GF-D8 (cell line): ENCODE data around the gene TOM1L2.
"Not testable (repeated sequence)": the region's sequence is repeated elsewhere in the genome, so short reads cannot be mapped to it uniquely, and the experiment has no call there.

ENCODE experiments used
- DNase-seq: peaks from one replicate; lab custom pipeline; 2025; lab: John Stamatoyannopoulos, UW

Gene TOM1L2

DNA sequence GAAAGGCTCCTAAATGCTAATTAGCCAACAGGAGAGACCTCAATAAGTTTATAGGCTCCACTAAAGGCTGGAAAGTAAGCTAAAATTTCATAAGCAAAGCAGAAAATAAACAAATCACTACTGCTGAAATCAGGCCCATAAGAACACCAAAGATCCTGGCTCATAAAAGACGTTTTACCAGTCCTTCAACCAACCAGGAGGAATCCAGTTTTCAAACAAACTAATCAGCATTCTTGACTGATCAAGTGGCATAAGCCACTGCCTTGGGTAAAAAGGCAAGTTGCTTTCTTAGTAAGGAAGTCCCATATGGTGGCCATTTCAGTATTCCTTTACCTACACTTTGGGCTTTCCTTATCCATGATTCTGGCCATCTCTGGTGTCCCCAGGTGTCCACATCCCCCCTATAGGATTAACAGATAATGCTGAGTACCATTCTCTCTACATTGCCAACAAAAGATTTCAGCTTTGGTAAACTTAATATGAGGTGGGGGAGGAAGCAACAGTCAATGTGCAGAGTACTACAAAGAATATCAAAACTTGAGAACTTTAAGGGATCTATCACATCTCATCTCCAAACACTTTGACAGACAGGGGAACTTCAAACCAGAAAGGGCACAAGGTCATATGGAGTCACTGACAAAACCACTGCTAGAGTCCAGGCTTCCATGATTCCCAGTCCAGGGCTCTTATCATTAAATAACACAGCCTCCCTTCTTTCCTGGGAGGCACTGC, 1.3 kb downstream of the TOM1L2 start:
- no peak for DNase-seq

DNA sequence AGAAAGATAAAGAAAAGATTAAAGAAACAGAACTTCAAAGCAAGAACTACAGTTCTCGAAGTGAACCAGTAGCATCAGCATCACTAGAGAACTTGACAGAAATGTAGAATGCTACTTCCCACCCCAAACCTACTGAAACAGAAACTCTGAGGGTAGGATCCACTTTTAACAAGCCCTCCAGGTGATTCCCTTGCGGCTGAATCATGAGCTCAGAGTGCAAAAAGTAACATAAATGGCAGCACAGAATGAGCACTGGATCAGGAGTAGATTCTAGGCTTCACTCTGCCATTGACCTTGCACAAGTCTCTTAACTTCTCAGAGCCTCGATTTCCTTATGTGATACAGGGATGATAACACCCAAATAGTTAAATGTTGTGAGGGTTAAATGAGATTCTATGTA, 5.8 kb downstream of the TOM1L2 start:
- DNase-seq: no peak

DNA sequence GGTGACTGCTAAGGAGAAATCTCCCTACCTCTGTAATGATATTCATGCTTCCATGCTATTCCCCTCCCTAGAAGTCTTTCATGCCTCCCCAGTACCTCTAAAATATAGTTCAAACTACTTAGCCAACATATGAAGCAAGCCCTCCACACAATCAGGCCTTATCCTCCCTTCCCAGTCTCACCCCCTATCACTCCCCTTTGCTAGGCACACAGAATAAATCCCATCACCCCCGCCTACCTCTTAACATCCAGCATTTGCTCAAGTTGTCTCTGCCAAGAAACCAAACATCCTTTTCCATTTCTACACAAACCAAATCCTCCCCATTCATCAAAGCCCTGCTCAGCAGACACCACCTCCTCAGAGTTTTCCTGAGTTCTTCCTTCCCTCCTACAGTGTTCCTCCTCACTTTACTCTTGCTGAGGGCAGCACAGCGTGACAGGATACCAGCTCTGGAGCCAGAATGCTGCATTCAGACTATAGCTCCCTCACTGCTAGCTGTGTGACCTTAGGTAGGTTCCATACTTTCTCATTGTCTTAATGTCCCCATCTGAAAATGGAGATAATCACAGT, 7.0 kb downstream of the TOM1L2 start:
- DNase-seq: no peak

DNA sequence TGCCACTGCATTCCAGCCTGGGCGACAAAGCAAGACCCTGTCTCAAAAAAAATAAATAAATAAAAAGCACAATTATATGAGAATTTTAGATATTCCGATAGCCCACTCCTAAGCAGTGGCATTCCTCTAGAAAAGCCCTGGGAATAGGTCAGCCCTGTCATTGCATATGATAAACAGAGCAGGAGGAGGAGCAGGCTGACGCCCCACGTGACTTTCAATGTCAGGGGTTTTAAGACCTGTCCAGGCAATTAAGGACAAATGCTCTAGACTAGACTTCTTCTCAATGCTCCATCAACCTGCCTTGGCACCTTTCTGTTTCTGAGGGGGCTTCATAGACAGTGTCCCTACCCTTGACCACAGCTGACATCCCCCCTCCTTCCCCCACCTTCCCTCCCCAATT, 7.5 kb downstream of the TOM1L2 start:
- no peak for DNase-seq

DNA sequence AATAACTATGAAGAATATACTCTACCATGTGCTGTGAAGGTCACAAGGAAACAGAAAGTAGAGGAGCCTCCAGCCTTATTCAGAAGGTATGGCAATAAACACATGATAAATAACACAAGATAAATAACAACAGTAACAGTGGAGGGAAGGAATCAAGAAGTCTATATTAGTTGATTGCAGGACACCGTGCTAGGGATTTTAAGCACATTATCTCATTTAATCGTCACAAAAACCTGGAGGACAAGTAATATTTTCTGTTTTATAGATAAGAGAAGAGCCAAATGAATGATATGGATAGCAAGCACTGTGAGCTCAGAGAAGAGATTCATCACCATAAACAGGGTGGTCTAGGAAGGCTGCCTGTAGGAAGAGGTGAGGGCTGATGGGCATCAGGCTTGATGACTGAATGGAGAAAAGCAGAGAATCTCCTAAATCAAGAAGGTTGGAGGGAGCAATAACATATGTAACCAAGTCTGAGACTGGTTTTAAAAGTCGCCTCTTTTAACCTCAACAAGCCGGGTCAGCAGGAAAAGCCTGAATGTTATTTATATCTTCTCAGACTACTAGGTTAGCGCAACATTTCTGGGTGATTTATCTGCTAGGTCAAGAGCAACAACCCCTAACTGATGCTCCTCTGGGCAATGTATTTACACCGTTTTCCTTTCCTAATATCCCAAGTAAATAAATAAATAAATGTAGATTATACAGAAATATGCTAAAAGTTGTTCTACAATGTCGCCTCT, 8.3 kb downstream of the TOM1L2 start:
- DNase-seq: no peak

DNA sequence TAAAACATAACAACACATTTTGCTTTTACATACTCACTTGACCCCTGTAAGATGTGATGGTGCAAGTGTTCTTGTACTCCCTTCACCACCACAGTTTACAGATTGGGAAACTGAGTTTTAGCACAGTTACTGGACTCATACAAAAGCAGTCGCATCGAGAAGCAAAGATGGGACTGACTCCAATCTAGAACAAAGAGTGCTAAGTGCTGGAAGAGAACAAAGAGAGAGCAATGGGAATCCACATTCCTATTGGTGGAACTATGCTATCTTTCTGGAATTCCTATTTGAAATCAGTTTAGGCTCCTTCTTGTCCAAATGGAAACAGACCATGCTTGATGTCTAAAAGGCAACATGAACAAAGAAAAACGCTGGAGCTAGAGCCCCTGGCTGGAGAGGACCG, 9.1 kb downstream of the TOM1L2 start:
- no peak for DNase-seq

DNA sequence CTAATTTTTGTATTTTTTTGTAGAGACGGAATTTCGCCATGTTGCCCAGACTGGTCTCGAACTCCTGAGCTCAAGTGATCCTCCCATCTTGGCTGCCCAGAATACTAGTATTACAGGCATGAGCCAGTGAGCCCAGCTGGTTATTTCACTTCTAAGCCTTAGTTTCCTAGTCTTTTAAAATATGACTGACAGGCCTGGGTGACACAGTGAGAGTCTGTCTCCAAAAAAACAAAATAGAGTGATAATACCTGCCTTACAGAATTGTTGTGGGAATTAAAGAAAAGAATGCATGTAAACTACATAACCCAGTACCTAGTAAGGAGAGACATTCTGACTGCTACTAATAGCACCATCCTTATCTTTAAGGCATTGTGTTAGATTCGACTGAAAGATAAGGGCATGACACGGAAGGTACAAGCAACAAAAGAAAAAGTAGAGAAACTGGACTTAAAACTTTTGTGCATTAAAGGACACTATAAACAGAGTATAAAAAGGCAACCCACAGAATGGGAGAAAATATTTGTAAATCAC, 11.6 kb downstream of the TOM1L2 start:
- no peak for DNase-seq

DNA sequence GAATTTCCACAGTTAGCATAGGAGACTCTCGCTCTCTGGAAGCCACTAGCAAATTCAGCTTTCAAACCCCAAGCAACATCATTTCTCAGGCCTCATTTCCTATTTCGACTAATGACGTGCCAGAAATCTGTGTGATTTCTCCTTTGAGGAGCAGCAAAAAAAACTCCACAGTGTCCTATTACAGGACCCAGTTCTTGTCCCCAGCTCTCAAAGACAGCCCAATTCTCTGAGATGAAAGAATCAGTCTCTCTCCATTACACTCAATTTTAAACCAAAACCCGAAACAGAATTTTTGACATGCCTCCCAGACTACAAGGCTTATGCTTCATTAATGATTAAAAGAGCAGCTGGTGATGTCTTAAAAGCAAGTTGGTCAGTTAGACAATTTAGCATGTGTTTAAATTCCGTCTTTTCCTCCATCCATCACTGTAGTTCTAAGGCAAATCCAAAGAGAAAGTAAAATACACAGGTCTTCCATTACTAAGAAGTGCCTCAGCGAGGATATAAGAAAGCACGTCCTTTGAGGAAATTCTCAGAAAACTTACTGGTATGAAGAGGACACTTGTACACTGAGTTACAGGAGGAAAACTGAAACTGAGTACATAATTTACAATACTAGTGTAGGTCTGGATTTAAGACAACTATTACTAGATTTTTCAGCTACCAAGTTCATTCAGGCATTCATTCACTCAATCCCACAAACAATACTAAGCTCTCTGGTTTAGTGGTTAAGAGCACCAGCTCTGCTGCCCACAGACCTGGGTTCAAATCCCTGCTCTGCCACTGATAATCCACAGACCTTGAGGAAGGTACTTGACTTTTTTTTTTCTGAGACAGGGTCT, 12.5 kb downstream of the TOM1L2 start:
- DNase-seq: no peak

DNA sequence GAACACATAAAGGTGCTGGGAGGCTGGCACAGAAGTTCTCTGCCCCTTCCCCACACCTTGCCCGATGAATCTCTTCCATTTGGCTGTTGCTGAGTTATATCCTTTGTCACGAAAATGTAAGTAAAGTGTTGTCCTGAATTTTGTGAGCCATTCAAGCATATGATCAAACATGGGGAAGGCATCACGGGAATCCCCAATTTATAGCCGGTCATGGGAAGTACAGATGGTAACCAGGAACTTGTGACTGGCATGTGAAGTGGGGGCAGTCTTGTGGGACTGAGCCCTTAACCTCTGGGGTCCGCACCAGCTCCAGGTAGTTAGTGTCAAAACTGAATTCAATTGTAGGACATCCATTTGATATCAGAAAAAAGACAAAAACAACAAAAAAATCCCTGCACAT, 13.2 kb downstream of the TOM1L2 start:
- no peak for DNase-seq

DNA sequence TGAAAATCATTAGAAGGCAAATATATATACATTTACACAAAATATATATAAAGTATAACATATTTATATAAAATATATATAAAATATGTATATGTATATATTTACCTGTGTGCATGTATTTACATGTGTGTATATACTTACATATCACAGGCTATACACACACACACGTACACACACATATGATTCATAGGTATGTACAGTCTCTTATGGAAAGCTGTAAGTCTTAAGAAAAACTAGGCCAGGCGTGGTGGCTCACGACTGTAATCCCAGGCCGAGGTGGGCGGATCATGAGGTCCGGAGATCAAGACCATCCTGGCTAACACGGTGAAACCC, 14.7 kb downstream of the TOM1L2 start:
- DNase-seq: no peak

DNA sequence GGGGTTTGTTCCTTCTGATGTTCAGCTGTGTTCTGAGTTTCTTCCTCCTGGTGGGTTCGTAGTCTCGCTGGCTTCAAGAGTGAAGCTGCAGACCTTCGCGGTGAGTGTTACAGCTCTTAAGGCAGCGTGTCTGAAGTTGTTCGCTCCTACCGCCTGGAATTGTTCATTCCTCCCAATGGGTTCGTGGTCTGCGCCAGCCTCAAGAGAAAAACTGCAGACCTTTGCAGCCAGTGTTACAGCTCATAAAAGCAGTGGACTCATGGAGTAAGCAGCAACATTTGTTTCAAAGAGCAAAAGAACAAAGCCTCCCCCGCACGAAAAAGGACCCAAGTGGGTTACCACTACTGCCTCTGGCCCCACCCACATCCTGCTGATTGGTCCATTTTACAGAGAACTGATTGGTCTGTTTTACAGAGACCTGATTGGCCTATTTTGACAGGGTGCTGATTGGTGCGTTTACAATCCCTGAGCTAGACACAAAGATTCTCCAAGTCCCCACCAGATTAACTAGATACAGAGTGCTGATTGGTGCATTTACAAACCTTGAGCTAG, 16.3 kb downstream of the TOM1L2 start:
- DNase-seq: not testable (repeated sequence)

DNA sequence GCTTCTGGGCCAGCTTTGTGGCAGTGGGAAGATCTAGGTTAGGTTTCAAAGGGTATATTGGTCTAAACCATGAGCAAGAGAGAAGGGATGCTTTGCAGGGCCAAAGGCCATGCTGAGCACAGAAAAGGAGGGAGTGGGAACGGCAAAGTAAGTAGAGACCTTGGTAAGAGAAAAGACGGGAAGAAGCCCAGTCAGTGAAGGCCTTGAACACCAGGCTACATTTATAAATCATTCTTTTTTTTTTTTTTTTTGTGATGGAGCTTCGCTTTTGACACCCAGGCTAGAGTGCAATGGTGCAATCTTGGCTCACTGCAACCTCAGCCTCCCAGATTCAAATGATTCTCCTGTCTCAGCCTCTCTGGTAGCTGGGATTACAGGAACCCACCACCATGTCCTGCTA, 18.1 kb downstream of the TOM1L2 start:
- DNase-seq: no peak

DNA sequence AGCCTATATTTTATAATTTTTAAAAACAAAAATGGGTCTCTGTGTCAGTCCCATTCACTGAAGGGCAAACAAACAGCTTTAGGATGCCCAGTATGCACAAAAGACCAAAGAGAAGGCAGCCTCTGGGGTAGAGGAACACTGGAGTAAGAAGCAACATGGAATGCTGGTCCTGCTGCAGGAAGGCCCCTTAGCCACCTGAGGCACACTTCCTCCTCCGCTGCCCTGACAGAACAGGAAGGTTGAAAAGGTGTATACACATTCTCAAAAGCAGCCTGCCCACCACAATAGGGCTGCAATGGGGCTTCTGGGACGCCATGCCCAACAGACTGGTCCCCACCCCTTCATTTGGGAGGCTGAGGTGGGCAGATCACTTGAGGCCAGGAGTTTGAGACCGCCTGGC, 19.5 kb downstream of the TOM1L2 start:
- DNase-seq: no peak

DNA sequence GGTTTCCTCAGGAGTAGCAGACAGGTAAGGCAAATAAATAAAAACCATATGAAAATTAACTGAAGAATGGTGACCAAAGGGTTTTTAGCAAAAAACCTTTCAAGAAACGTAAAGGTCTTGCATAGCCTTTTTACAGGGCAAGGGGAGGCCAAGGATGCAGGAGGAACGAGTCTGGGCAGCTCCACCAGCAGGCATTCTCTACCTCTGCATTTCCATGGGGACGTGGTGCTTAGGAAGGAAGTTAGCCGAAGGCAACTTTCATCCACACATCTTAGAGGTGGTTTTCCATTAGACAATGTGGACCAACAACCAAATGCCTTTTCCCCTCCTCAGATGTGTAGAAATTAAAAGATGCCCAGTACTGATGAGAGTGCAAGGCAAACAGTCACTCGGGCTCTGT, 20.7 kb downstream of the TOM1L2 start:
- no peak for DNase-seq

DNA sequence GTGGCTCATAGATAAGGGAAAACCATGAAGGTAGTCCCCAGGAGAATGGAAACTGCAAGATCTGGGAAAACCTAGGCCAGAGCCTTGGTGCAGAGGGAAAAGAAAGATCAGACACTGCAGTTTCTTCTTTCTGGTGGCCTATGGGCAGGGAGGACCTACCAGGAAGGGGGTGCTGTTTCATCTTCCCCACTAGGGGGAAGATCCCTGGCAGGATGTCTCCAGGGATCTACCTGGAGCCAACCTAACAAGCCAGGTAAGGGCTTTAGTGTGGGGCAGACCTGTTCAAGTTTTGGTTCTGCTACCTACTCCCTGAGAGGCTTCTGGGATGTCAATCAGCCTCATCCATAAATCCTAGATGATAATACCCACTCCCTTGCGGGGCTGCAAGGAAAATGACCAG, 21.4 kb downstream of the TOM1L2 start:
- DNase-seq: no peak

DNA sequence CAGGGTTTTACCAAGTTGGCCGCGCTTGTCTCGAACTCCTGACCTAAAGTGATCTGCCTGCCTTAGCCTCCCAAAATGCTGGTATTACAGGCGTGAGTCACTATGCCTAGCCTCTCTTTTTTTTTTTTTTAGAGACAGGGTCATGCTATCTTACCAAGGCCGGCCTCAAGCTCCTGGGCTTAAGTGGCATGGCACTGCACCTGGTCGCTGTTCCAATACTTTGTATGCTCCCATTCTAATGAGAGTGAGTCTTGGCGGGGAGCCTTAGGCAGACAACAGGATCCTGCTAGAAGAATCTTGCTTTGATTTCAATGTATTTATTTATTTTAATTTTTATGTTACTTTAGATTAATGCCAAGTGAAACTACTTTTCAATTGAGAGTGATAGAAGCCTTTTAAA, 21.9 kb downstream of the TOM1L2 start:
- no peak for DNase-seq

DNA sequence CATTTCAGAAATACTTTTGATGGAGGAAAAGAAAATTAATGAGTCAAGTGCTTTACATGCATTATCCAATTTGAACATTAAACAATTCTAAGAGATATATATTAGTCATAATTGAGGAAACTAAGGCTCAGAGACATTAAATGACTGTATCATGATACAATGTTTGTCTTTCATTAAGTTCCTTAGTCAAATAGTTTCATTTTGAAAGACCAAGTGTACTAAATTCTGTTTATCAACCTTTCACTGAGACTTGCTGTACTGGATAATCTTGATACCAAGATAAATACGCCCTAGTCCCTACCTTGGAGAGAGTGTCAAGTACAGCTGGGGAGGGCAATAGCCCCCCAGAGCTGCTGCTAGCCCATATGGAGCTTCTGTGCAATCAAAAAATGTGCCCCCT, 24.2 kb downstream of the TOM1L2 start:
- DNase-seq: no peak

DNA sequence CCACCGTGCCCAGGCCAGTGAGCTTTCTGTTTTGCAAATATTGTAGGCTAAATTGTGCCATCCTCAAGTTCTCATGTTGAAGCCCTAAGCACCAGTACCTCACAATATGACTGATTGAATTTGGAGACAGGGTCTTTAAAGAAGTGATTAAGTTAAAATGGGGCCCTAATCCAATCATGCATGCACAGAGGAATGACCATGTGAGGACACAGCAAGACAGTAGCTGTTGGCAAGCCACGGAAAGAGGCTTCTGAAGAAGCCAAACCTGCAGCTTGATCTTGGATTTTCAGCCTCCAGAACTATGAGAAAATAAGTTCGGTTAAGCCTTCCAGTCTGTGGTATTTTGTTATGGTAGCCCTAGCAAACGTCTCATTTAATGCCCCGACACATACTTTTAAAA, 24.9 kb downstream of the TOM1L2 start:
- no peak for DNase-seq

DNA sequence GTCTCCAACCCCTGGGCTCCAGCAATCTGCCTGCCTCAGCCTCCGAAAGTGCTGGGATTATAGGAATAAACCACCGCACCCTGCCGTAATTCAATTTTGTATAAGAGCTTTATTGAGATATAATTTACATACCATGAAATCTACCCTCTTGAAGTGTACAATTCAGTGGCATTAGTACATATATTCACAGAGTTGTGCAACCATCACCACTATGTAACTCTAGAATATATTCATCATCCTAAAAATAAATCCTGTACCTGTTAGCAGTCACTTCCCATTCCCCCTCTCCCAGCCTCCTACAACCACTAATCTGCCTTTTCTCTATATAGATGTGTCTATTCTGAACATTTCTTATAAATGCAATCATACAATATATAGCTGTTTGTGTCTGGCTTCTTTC, 26.1 kb downstream of the TOM1L2 start:
- no peak for DNase-seq

DNA sequence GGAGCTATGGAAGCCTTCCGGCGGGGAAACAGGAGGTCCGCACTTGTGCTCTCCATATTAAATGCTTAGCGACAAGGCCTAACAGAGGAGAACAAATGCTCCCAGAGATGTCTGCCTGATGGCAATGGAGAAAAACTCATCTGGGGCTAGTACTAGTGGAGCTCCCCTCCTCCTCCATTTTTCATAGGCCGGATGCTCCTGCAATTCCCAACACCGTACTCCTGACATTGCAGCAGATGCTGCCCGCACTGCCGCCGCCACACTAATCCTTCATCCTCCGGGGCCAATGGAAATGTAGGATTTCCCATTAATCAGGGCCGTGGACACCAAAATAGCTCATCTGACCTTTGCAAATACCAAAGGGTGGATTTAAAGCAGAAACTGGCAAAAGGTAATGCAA, 27.5 kb downstream of the TOM1L2 start:
- no peak for DNase-seq

DNA sequence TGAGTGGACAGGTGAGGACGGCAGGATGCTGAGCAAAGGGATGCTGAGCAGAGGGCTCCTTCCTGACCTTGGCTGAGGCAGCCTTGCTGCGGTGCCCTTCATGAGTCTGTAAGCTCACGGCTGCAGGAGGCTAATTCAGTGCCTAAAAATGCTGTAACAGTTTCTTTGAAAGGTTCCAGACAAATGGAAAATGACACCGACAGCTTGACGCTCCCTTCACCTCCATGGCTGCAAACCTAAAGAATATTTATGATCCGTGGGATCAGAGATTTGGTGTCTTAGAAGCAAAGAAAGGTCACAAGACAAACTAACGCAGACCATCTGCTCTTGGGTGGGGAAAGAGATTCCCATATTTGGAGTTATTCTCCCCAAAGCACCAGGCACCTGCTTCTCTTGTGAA, 28.0 kb downstream of the TOM1L2 start:
- DNase-seq: no peak

DNA sequence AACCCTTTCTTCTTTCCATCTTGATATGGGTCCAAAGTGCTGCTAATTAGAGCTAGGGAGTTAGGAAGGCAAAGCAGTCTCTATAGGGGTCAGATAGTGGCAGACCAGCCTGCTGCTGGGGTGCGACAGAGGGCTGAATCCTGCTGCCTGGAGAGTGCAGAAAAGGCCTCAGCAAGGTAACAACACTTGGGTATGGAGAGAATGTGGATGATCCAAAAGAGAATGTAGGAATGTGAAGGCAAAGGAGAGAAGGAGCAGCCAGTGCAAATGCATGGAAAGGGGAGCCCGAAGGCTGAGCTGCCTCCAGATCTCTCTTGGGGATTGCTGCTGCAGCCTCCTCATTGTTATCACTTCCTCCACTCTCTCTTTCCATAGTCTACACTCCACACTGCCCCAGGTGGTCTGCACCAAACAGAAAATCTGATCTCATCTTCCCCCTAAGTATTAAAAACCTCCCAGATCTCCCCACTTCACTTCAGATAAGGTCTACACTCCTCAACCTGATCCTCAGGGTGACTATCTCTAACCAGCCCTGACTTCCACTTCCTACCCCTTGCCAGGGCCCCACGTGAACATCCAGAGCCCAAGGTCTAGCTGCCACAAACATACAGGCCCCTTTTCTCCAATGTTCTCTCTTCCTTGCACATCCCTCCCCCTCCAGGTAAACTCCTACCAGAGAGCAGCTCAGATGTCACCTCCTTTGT, 28.8 kb downstream of the TOM1L2 start:
- DNase-seq: no peak
